HEK293T (cell line): ENCODE measurements around the gene NDUFS1.

Source experiments
- ARNT ChIP-seq: fragments of 450-650 bp; IDR thresholded peaks from 2 replicates; pipeline ENCODE4 v1.6.1; 2017; ENCODE audit warnings: mild to moderate bottlenecking
- BHLHE40 ChIP-seq: fragments of 450-650 bp; IDR thresholded peaks from 2 replicates; pipeline ENCODE4 v1.6.1; 2016; ENCODE audit warnings: mild to moderate bottlenecking, moderate library complexity, borderline replicate concordance
- ELF4 ChIP-seq: fragments of 450-650 bp; IDR thresholded peaks from 2 replicates; pipeline ENCODE4 v1.6.1; 2017; ENCODE audit warnings: antibody characterized with exemption
- FOXA1 ChIP-seq: fragments of 450-650 bp; IDR thresholded peaks from 2 replicates; pipeline ENCODE4 v1.6.1; 2016; ENCODE audit warnings: mild to moderate bottlenecking
- FOXM1 ChIP-seq: fragments of 450-650 bp; IDR thresholded peaks from 2 replicates; pipeline ENCODE4 v1.6.1; 2017; ENCODE audit warnings: mild to moderate bottlenecking, borderline replicate concordance
- NFRKB ChIP-seq: fragments of 450-650 bp; IDR thresholded peaks from 2 replicates; pipeline ENCODE4 v1.6.1; 2016; ENCODE audit warnings: mild to moderate bottlenecking, moderate library complexity
- PKNOX1 ChIP-seq: fragments of 450-650 bp; IDR thresholded peaks from 2 replicates; pipeline ENCODE4 v1.6.1; 2016
- SP1 ChIP-seq: fragments of 450-650 bp; IDR thresholded peaks from 2 replicates; pipeline ENCODE4 v1.6.1; 2017
- SUZ12 ChIP-seq: fragments of 450-650 bp; IDR thresholded peaks from 2 replicates; pipeline ENCODE4 v1.6.1; 2016; ENCODE audit warnings: mild to moderate bottlenecking
- TARDBP ChIP-seq: fragments of 450-650 bp; IDR thresholded peaks from 2 replicates; pipeline ENCODE4 v1.6.1; 2016
- ZNF384 ChIP-seq: fragments of 450-650 bp; IDR thresholded peaks from 2 replicates; pipeline ENCODE4 v1.6.1; 2016

- no peak for TF ChIP-seq BHLHE40
- no peak for TF ChIP-seq PKNOX1
- TF ChIP-seq TARDBP: no peak
- TF ChIP-seq SUZ12: no peak
- TF ChIP-seq SP1: no peak
- TF ChIP-seq ELF4: no peak
- no peak for TF ChIP-seq FOXA1
- no peak for TF ChIP-seq ZNF384
- TF ChIP-seq ARNT: no peak
- TF ChIP-seq NFRKB: no peak
- TF ChIP-seq FOXM1: no peak
Observed at GRCh38 chr2:206202446-206202845, 43.2 kb upstream of the NDUFS1 start.
